HG03558 (cell line): ENCODE measurements around the gene CRYBA4.
"Not testable (repeated sequence)": the region's sequence is repeated elsewhere in the genome, so short reads cannot be mapped to it uniquely, and the experiment has no call there.

Experiments
- ATAC-seq: cut with Tn5 transposase; IDR thresholded peaks from one replicate; pipeline ENCODE4 v1.9.1; 2021; ENCODE audit warnings: moderate number of reproducible peaks; ENCODE audit not compliant: unreplicated experiment; ENCODE audit errors: extremely low read depth

CRYBA4 gene

DNA sequence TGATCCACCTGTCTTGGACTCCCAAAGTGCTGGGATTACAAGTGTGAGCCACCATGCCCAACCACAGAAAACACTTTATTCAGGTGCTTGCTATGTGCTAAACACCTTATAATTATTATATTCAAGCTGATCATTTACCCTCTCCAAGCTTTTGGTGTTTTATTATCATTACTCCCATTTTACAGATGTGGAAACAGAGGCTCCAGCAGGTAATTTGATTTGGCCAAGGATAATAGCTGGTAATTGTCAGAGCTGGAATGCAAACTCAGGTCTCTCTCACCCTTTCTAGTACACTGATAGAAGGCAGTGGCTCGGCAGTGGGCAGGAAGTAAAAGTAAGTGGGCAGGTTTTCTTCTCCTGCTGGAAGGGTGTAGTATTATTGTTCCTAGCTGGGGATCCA lies 28.0 kb upstream of the CRYBA4 start:
- ATAC-seq, result no peak

DNA sequence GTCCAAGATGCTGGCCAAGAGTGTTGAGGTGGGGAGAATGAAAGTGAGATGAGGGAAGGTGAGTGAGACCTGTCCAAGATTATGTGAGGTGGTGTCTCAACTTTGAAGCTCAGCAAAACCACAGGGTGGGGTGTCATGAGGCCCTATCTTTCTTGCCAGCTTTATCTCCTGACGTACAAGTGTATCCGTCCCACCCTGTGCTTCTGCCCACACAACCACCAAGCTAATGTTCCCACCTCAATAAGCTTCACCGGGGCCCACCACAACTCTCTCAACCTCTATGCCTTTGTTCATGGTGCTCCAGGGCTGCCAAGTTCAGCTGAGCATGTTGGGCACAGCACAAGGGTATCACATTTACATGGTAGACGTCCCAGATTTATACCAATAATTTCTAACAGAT lies 24.7 kb upstream of the CRYBA4 start:
- no peak for ATAC-seq

DNA sequence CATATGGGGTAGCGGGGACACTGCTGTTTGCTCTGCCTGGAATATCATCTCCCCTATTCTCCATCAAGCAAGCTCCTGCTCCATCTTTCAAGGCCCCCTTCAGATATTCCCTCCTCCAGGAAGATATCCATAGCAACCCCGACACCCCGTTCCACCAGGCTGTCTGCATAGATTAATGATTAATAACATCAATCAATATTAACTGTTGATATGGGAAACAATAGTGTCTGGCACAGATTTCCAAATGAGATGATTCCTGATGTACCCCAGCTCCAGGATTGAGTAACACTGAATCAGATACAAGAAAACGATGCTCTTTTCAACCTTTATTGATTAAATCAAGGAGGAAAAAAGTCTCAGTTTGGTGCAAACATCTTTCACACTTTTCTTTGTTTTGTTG lies 24.3 kb upstream of the CRYBA4 start:
- ATAC-seq, result no peak

DNA sequence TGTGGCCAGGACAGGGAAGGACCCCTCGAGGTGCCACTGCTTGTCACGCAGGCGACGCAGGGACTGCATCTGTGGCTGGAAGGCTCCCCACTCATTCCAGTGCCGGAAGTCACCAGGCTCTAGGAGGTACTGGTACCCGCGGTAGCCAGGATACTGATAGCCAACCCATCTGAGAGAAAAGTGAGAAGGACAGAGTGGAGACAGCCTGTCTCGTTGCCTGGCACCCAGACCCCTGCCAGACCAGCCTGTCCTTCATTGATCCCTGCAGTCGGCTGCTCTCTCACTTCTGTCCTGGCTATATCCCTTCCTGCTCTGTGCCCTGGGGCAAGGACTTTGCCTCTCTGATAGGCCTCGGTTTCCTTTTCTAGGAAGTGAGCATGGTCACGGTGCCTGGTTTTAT lies 22.3 kb upstream of the CRYBA4 start:
- ATAC-seq, result no peak

DNA sequence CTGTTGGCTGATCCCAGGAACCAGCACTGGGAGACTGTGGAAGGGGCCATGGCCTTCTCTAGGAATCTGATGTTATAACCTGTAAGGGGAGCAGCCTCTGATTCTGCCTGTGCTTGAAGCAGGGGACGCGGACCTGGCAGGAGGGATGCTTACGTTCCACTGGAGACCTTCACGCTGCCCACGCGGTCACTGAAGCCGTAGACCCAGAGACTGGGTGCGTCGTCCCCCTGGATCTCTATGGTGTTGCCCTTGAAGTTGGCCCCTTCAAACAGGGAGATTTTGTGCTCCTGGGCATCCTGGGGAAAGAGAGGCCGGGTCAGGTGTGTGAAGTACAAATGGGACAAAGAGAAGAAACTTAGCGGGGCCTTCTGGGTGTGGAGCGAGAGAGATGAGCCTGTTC lies 20.0 kb upstream of the CRYBA4 start:
- ATAC-seq, result no peak

DNA sequence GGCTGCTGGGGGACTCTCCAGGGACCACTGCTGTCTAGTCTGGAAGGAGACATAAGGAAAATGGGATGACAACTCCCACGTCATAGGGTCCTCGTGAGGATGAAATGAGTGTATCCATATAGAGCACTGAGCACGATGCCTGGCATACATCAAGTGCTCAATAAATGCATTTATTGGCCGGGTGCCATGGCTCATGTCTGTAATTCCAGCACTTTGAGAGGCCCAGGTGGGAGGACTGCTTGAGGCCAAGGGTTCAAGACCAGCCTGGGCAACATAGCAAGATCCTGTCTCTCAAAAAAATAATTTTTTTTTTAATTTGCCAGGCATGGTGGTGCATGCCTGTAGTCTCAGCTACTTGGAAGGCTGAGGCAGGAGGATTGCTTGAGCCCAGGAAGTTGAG lies 19.6 kb upstream of the CRYBA4 start:
- ATAC-seq, result no peak

DNA sequence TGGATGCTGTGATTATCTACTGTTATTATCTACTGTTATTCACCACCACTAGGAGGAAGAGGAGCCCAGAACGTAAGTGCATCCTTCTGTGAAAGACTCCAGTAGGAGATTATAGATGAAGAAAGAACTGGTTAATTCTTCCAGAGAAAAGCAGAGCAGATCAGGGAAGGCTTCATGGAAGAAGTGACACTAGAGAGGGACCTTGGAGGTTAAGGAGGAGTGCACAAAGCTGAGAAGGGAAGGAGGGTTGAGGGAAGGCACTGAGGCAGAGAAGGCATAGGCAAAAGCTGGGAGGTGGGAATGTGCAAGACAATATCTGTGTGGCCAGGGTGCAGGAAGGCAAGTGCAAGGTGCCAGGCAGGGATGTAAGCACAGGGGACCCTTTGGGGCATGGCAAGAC lies 17.4 kb upstream of the CRYBA4 start:
- no peak for ATAC-seq

DNA sequence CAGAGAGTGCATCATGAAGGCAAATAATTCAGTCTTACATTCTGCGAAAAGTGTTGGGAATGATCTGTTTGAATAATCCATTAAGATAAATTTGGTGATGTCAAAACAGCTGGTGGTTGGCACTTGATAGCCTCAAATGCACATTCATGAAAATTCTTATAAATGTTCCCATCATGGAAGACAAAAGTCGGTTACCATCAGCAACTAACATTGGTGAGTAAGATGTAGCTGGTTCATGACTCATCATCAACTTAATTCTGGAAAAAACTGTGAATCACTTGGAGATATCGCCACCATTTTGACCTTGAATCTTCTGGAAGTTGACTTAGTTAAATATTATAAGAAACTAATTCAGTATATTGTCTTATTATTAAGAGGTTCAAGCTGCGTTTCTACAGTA lies 15.2 kb upstream of the CRYBA4 start:
- ATAC-seq, result no peak

DNA sequence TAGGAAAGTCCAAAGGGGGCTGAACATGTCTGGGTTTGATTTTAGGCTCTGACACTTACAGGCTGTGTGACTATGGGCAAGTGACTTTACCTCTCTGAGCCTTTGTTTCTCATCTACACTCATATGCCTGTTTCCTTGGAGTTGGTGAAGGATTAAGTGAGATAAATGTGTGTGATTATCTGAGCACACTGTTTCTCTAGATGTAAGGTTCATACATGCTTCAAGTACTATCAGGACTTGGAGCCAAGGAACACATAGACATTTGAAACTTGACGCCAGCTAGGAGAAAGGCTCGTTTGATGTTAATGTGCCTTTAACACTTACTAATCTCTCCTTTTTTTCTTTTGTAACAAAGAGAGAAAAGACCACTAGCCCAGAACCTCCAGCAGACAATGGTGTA lies 13.6 kb upstream of the CRYBA4 start:
- ATAC-seq, result no peak

DNA sequence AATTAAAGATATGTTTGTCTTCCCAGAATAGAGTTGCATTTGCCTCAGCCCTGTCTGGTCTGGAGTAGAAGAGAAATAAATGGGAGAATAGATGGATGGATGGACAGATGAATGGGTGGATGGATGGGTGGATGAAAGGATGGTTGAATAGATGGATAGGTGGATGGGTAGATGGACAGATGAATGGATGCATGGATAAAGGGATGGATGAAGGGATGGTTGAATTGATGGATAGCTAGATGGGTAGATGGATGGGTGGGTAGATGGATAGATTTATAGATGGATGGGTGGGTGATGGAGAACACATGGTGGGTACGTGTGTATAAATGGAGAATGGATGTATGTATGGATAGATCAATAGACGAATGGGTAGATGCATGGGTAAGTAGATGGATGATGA lies 12.5 kb upstream of the CRYBA4 start:
- no peak for ATAC-seq

DNA sequence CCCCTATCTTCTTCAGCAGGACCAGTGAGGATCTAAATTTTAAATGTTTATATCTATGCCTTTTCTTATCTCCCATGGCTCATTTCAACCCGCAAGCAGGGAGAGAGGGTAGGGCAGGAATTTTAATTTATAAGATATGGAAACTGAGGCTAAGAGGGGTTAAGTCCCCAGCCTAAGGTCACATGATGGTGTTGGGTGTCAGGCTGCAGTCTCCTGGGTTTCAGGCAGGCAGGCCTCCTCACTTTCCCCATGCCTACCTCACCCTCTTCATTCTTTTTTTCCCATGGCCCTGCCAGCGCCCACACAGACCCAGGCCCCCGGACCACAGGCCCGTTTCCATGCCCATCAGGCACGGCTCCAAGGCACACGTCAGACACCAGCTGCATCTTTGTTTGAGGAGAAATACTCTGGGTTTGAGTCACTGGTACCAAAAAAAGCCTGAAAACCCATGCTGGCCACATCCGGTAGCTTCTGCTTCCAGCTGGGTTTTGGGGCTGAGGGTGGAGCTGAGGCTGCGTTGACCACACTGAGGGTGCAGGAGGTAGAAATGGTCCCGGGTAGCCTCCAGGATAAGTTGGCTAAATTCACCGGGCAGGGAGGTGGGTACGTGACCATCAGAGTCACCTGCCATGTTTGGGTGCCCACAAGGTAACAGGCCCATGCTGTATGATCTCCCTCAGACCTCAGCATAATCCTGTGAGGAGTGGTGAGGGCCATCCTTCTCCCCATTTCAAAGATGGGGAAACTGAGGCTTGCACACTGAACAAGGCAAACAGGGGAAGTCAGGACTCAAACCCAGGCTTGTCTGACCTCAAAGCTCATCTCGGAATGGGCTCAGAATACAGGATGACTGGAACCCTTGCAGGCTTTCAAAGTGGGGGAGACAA lies 11.4 kb upstream of the CRYBA4 start:
- no peak for ATAC-seq

DNA sequence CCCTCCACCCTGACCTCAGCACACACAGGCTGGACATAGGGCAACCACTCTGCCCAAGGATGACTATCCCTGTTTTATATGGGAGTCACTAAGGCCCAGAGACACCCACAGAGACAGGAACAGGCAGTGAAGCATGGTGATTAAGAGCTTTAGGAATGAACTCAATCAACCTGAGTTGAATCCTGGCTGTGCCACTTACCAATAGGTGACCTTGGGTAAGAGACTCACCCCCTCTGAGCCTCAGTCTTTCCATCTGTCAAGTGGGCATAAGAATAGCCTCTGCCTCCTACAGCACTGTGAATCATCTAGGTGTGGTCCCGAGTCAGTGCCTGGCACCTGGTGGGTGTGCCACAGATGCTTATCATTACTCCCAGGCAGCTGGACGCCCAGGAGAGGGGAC lies 10.8 kb upstream of the CRYBA4 start:
- ATAC-seq, result no peak

DNA sequence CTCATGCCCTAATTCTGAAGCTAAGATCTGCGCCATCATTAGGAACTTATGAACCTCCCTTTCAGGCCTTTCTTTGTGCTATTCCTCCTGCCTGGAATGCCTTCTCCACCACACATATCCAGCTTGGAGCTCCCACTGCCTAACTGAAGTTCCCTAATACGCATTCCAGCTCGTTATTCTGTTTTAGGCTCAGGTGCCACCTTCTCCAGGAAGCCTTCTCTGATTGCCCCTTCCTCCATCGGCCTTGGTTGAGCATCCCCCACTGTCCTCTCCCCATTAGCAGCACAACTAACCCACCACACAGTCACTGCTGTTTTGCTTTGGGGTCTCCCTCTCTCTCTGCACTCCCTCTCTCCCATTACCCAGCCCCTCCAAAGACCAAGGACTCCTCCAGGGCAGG lies 9.1 kb upstream of the CRYBA4 start:
- ATAC-seq, result no peak

DNA sequence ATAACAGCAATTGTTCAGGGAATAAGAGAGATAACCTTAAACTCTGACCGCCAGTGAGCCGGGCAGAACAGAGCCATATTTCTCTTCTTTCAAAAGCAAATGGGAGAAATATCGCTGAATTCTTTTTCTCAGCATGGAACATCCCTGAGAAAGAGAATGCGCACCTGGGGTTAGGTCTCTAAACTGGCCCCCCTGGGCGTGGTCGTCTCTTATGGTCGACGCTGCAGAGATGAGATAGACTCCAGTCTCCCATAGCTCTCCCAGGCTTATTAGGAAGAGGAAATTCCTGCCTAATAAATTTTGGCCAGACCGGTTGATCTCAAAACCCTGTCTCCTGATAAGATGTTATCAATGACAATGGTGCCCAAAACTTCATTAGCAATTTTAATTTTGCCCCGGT lies 8.0 kb upstream of the CRYBA4 start:
- ATAC-seq, result not testable (repeated sequence)

DNA sequence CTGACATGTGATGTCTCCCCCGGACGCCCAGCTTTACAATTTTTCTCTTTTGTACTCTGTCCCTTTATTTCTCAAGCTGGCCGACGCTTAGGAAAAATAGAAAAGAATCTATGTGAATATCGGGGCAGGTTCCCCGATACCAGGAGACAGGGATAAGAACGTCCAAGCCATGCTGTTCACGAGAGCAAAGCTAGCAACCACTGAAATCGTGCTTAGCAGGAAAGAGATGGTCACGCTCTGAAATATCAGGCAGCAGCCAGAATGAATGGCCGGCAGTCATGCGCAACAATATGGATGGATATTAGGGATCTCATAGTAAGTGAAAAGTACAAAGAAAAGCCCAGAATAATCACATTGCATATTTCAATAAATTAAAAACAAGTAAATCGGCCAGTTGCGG lies 7.4 kb upstream of the CRYBA4 start:
- ATAC-seq, result no peak

DNA sequence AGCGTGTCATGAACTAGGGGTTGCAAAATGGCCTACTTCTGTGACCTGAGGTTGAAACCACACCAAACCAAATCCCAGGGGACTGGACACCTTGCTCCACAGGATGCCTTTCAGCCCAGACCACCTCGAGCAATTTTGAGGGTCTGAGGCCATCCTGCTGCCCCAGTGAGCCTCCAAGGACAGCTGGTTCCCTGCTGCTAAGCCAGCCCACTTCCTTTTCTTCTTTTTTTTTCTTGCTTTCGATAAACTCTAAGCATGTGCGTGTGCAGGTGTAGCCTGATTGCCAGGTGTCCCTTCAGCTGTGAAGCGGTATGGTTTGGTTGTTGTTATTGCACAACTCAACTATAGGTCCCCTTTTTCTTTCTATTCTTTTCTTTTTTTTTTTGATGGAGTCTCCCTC lies 6.6 kb upstream of the CRYBA4 start:
- no peak for ATAC-seq

DNA sequence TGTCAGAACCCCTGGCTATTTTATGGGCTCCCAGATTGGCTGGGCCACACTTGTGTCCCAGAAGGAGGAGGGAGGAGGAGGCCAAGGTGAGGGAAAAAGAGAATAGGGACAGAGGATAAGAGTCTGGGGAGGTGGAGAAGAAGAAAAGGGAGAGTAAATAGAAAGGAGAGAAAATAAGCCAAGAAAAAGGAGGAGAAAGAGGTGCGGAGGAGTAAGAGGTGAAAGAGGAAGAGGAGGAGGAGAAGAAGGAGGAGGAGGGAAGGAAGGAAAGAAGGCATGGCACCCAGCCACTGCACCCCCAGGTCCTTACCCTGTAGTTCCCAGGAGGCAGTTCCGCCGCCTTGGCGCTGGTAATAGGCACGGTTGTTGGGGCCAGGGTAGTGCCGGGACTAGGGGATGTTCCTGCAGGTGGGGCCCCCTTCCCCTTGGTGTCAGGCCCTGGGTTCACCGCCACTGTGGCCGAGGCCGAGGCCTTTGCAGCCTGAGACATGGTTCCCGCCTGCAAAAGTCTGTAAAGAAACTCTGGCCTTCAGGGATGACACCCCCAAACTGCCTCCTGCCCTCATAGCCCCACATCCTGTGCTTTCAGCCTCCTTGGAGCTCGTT lies 5.8 kb upstream of the CRYBA4 start:
- no peak for ATAC-seq

DNA sequence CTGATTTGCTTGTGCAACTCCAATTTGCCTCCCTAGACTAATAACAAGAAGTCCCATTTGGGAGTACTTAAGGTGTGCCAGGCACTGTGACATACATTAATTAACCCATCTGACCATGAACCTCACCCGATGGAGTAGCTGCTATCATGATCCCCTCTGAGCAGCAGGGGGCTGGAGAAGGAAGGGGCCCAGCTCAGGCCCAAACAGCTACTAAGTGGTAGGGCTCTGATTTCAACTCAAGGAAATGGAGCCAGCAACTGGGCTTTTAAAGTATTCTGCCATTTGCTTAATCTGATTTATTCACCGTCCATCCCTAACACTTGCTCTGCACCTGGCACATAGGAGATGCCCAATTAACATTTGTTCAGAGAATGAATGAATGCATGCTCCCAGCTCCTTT lies 5.1 kb upstream of the CRYBA4 start:
- ATAC-seq, result no peak

DNA sequence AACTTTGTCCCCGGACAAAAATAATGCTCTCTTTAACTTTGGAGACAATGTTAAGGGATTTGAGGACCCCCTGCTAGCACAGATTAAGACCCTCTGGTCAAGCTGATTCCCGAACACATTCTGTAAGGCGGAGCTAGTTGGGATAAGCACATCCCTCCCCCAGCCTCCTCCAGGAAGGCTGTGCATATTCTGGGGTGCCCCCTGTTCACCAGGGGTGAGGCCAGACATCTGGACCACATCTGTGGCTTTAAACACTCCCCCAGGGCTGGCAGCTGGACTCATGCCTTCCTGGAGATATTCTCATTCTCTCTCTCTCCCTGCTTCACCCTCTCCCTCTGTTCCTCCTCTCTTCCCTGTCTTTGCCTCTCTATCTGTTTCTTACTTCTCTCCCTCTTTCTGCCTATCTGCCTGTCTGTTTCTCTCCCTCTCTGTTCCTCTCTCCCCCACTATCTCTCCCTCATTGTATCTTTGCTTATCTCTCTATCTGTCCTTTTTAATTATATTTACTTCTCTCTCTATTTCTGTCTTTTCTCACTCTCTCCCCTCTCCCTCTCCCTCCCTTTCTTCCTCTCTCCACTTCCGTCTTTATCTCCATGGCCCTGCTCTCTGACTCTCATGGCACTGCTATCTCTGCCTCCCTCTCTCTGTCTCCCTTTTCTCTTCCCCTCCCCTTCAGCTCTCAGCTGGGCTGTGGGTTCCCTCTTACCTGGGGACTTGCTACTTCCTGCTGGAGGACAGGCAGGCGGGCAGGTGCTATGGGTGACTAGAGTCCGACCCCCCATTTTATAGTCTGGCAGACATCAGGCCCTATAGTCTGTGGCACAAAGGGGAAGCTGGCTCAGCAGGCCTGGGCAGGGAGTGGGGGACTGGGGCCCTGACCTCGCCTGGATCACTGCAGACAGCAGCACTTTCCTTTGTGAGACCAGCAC lies 4.2 kb upstream of the CRYBA4 start, which contains the start of gene CRYBB1:
TSS of gene CRYBB1 (minus strand) at position 757 of the 929 bp plus-strand sequence. CDS start 1,708 bp downstream, outside the sequence.
- no peak for ATAC-seq

DNA sequence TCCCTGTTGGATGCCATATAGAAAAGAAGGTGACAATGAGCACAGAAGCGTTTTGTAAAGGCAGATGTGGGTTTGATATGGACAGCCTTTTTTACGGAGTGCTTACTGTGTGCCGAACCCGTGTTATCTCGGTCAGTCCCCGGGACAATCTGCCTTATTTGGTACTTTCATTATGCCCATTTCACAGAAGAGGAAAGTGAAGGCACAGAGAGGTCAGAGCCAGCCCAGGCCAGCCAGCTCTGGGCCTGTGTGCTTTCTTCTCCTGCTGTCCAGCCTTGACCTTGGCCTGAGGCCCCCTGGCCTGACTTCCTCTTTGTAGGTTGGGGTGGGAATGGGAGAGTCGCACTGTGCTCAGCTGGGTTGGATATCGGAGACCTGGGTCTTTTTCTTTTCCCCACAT lies 3.3 kb upstream of the CRYBA4 start:
- ATAC-seq, result no peak

DNA sequence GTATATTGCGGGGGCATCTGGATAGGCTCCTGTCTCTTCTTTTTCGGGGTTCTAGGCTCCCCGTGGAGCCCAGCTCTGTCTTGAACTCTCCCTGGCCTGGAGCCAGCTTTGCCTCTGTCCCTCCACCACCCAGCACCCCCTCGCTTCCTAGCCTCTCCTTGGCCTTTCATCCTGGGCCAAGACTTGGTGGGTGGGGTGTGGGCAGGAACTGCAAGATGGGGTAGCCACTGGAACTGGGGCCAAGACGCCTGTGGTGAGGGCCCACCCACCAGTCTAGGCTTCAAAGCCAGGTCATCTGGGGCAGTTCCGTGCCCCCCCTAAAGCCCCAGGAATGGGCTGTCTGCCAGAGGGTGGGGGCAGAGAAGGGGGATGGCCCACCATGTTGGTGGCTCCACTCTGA lies 2.3 kb upstream of the CRYBA4 start:
- ATAC-seq, result no peak
